K562 (cell line): ENCODE results near the gene CLEC2L. TPM values are rescaled to one million over a fixed set of nuclear protein-coding genes. Genes with fewer than 3 reads are reported as not detected.

Experiments
- CEBPZ ChIP-seq: fragments of 150-350 bp; IDR thresholded peaks from 2 replicates; pipeline ENCODE4 v1.6.1; 2014; ENCODE audit warnings: low read depth, mild to moderate bottlenecking, low read length, borderline replicate concordance
- MBD2 ChIP-seq: sonication (generic); IDR thresholded peaks from 2 replicates; pipeline ENCODE4 v1.6.1; 2016; ENCODE audit warnings: low read depth, borderline replicate concordance
- SMARCC2 ChIP-seq: fragments of 450-650 bp; IDR thresholded peaks from 2 replicates; pipeline ENCODE4 v1.6.1; 2017; ENCODE audit warnings: antibody characterized with exemption, moderate library complexity, mild to moderate bottlenecking, low read depth
- XRCC5 ChIP-seq: fragments of 200-400 bp; formaldehyde crosslinking; IDR thresholded peaks from 2 replicates; pipeline ENCODE4 v1.6.1; 2017; ENCODE audit warnings: low read depth, mild to moderate bottlenecking, low read length
- ZBED1 ChIP-seq: IDR thresholded peaks from 2 replicates; pipeline ENCODE4 v1.6.1; 2014
- ZNF175 ChIP-seq: fragments of 200-800 bp; sonication (Bioruptor generic); IDR thresholded peaks from 2 replicates; pipeline ENCODE4 v1.6.1; 2016; ENCODE audit warnings: low read depth, mild to moderate bottlenecking, missing genetic modification characterization, missing compliant biosample characterization
- polyA plus RNA-seq, 8 experiments: library from polyadenylated mRNA; depleted of rRNA in 4 of 8; stranded (reverse) in 5 of 8; unstranded in 3 of 8; fragments of >200 nt; fragmentation: Nextera tagmentation in 2 of 8; fragmentation: Illumina TruSeq in 1 of 8; extraction: Ambion mirVana in 2 of 8; extraction: Trizol in 1 of 8; gene quantifications; 2 replicates each; pipeline versions ENCODE4 v1.2.1 to v1.2.3, GENCODE V29; 2011 to 2014; ENCODE audit warnings: inconsistent platforms in 1 of 8, missing spikeins in 1 of 8
- total RNA-seq, 7 experiments: library from RNA; depleted of rRNA in 6 of 7; stranded (reverse); fragments of >200 nt in 6 of 7; fragmentation: Illumina TruSeq in 2 of 7; extraction: Trizol in 2 of 7; gene quantifications; 2 replicates each; pipeline versions ENCODE4 v1.2.1 to v1.2.3, GENCODE V29; 2011 to 2021; ENCODE audit warnings: low replicate concordance in 1 of 7

Gene CLEC2L
- total and polyA plus RNA-seq, 9 of the 15 experiments (the other 6 are each of a cell fraction or from before 2014, with no cell fraction given), result 0.84 to 5.5 (median 1.8) TPM

DNA sequence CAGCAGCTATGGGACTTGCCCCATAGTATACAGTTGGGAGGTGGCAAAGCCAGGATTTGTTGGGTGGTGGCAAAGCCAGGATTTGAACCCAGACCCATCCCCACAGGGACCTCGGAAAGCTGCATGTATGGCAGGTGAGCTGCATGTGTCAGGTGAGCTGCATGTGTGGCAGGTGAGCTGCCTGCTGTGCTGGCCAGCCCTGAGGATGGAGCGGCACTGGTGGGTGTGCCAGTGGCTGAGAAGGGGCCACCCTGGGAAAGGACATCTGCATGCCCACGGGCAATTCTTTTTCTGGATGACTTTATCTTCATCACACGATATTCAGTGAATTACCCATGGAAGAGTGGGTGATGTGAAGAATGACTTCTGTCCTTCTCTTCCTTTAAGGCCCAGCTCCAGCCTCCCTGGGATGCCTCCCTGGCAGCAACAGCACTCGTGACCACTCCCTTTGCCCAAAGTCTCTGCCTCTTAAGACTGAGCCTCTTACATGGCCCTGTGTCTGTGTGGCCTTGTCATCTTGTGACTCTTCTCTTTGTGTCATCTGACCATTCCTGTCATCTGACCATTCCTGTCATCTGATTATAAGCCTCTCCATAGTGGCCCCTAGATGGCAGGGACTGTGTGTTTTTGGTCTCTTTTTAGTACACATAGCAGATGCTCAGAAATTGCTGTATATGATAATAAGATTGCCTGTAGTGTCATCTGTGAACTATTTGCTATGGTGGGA, 25.0 kb downstream of the CLEC2L start (continued):
- no peak for TF ChIP-seq CEBPZ
- no peak for TF ChIP-seq ZNF175 (CRISPR knock-in tag)
- no peak for TF ChIP-seq MBD2
- TF ChIP-seq SMARCC2, result no peak
- no peak for TF ChIP-seq ZBED1
- TF ChIP-seq XRCC5, result no peak
- TF ChIP-seq, all 486 proteins: peak for 12
